Endodermal cell (in vitro differentiated cells): ENCODE results near the gene CFAP61. TPM values are rescaled to one million over a fixed set of nuclear protein-coding genes. Genes with fewer than 3 reads are reported as not detected.

Experiments used
- DNase-seq: peaks from one replicate; pipeline ENCODE4 v3.0.0-alpha.2; 2017
- H3K27ac ChIP-seq: 2 replicates; pipeline ENCODE4 v1.5.1; 2013; ENCODE audit warnings: mild to moderate bottlenecking, low read depth, low read length, moderate library complexity
- H3K27me3 ChIP-seq: 2 replicates; pipeline ENCODE4 v1.6.1; 2013; ENCODE audit warnings: mild to moderate bottlenecking, low read length, moderate library complexity; ENCODE audit not compliant: insufficient read depth, control insufficient read depth, poor library complexity, severe bottlenecking
- H3K36me3 ChIP-seq: 2 replicates; pipeline ENCODE4 v1.7.0; 2013; ENCODE audit warnings: mild to moderate bottlenecking, low read length, moderate library complexity; ENCODE audit not compliant: control insufficient read depth, insufficient read depth
- H3K4me1 ChIP-seq: one replicate; pipeline ENCODE4 v1.7.0; 2013; ENCODE audit warnings: low read length; ENCODE audit not compliant: control insufficient read depth, insufficient read depth
- H3K4me3 ChIP-seq: 2 replicates; pipeline ENCODE4 v1.5.1; 2013; ENCODE audit warnings: mild to moderate bottlenecking, low read length, moderate library complexity
- H3K9ac ChIP-seq: 2 replicates; pipeline ENCODE4 v1.6.1; 2013; ENCODE audit warnings: mild to moderate bottlenecking, low read length, moderate library complexity; ENCODE audit not compliant: poor library complexity, severe bottlenecking; ENCODE audit errors: extremely low read depth
- H3K9me3 ChIP-seq: 2 replicates; pipeline ENCODE4 v1.6.1; 2013; ENCODE audit warnings: mild to moderate bottlenecking, low read length, moderate library complexity; ENCODE audit not compliant: control insufficient read depth
- H3K27ac Mint-ChIP-seq: 2 replicates; pipeline ENCODE4 v1.8.0; 2020; ENCODE audit warnings: mixed read lengths
- H3K27me3 Mint-ChIP-seq: 2 replicates; pipeline ENCODE4 v1.8.0; 2021; ENCODE audit warnings: mild to moderate bottlenecking, mixed read lengths; ENCODE audit not compliant: insufficient read depth
- H3K36me3 Mint-ChIP-seq: 2 replicates; pipeline ENCODE4 v1.8.0; 2020; ENCODE audit warnings: low read depth, mixed read lengths
- H3K4me1 Mint-ChIP-seq: 2 replicates; pipeline ENCODE4 v1.8.0; 2020; ENCODE audit warnings: mixed read lengths
- H3K4me3 Mint-ChIP-seq: 2 replicates; pipeline ENCODE4 v1.8.0; 2020; ENCODE audit warnings: mild to moderate bottlenecking, moderate library complexity, mixed read lengths
- H3K9me3 Mint-ChIP-seq: 2 replicates; pipeline ENCODE4 v1.8.0; 2020; ENCODE audit warnings: mild to moderate bottlenecking, mixed read lengths
- WGBS, 2 experiments: methylation state at CpG; one replicate each; pipeline versions ENCODE4 v1.1.5 to v1.1.7; 2013; ENCODE audit warnings: missing lambda C conversion rate in 2 of 2, mixed read lengths in 1 of 2; ENCODE audit not compliant: insufficient coverage in 1 of 2, insufficient read length in 1 of 2; 5-methylcytosine and 5-hydroxymethylcytosine counted together
- total RNA-seq, 2 donors: library from RNA; stranded (reverse); fragmentation: NEBNext Ultra II Directional in 1 of 2; extraction: Animal tissue kit (Norgen Biotek cat#: 25700) in 1 of 2; gene quantifications; 2 replicates in 1 of 2; 3 replicates in 1 of 2; pipeline ENCODE4 v1.2.1, GENCODE V29; 2021
- TF ChIP-seq, protein P1 (sequence below): fragments of 200-600 bp; sonication (generic); conservative IDR thresholded peaks from 2 replicates; pipeline ENCODE4 v1.5.0; 2021; ENCODE audit warnings: antibody characterized with exemption, mild to moderate bottlenecking

Gene CFAP61
- total RNA-seq, 2 donors from 2014 or later: 0.64 to 0.73 TPM

DNA sequence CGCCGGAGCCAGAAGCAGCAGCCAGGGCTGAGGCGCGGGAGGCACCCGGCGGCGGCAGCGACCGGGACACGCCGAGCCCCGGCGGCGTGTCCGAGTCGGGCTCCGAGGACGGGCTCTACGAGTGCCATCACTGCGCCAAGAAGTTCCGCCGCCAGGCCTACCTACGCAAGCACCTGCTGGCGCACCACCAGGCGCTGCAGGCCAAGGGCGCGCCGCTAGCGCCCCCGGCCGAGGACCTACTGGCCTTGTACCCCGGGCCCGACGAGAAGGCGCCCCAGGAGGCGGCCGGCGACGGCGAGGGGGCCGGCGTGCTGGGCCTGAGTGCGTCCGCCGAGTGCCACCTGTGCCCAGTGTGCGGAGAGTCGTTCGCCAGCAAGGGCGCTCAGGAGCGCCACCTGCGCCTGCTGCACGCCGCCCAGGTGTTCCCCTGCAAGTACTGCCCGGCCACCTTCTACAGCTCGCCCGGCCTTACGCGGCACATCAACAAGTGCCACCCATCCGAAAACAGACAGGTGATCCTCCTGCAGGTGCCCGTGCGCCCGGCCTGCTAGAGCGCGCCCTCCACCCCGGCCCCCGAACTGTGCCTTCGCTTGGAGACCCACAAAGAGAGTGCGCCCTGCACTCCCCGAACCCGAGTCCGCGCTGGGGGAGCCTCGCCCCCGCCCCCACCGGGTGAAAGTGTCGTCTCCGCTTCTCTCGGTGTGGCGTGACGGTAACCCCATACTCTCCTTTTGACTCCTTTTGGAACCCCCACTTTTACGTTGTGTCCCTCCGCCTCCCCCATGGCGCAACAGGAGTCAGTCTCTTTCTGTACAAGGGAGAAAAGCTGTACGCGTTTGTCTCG is 317.1 kb downstream of the CFAP61 start:
- Histone ChIP-seq H3K36me3 (no peaks in the 10 kb centered on the region), H3K9me3 (no peaks in the 10 kb centered on the region), H3K27ac (no peak overlapping the region), H3K27me3 (peaks cover 94% of the 10 kb centered on the region), H3K4me3 (no peak overlapping the region), H3K4me1 (no peaks in the 10 kb centered on the region), H3K9ac (no peak overlapping the region)
- TF ChIP-seq, protein P1, sequence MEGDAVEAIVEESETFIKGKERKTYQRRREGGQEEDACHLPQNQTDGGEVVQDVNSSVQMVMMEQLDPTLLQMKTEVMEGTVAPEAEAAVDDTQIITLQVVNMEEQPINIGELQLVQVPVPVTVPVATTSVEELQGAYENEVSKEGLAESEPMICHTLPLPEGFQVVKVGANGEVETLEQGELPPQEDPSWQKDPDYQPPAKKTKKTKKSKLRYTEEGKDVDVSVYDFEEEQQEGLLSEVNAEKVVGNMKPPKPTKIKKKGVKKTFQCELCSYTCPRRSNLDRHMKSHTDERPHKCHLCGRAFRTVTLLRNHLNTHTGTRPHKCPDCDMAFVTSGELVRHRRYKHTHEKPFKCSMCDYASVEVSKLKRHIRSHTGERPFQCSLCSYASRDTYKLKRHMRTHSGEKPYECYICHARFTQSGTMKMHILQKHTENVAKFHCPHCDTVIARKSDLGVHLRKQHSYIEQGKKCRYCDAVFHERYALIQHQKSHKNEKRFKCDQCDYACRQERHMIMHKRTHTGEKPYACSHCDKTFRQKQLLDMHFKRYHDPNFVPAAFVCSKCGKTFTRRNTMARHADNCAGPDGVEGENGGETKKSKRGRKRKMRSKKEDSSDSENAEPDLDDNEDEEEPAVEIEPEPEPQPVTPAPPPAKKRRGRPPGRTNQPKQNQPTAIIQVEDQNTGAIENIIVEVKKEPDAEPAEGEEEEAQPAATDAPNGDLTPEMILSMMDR: peak; percentile 72
- Mint-ChIP-seq H3K4me3 (peak overlapping the region; percentile 40), H3K27ac (no peak overlapping the region), H3K9me3 (no peaks in the 10 kb centered on the region), H3K36me3 (no peaks in the 10 kb centered on the region), H3K4me1 (peaks cover 15% of the 10 kb centered on the region), H3K27me3 (peaks cover 88% of the 10 kb centered on the region)
- WGBS, 2 experiments: 2% methylated on average over 31 to 86 of the region's 86 CpGs
- DNase-seq: peak; percentile 88

DNA sequence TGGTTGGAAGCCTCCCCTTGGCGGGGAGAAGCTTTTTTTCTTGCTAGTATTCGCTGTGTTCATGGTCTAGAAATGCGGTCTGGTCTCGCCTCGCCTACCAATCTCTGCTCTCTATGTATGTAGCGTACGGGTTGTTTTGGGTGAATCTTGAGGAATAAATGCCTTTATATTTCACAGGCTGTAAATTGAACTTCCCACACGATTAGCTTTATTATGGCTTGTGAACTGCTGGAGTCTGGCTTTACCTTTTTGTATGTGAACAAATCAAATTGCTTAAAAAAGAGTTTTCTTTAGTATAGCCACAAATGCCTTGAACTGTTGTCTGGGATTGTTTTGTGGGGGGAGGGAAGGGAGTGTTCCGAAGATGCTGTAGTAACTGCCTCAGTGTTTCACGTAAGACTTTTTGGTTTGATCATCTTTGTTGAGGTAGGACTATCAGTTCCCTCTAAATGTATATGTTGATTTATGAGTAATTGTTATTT is 317.8 kb downstream of the CFAP61 start:
- Histone ChIP-seq H3K27me3 (peaks cover 94% of the 10 kb centered on the region), H3K36me3 (no peaks in the 10 kb centered on the region), H3K27ac (no peak overlapping the region), H3K4me1 (no peaks in the 10 kb centered on the region), H3K9ac (no peak overlapping the region), H3K4me3 (no peak overlapping the region), H3K9me3 (no peaks in the 10 kb centered on the region)
- Mint-ChIP-seq H3K36me3 (no peaks in the 10 kb centered on the region), H3K27ac (no peak overlapping the region), H3K4me1 (peaks cover 15% of the 10 kb centered on the region), H3K27me3 (peaks cover 88% of the 10 kb centered on the region), H3K9me3 (no peaks in the 10 kb centered on the region), H3K4me3 (peak overlapping the region; percentile 40)
- WGBS, 2 experiments: 10% methylated on average over 10 of the region's 10 CpGs; no CpG with 5 or more reads in 1 of the 2 experiments
- DNase-seq: no peak
- TF ChIP-seq, protein P1: no peak

DNA sequence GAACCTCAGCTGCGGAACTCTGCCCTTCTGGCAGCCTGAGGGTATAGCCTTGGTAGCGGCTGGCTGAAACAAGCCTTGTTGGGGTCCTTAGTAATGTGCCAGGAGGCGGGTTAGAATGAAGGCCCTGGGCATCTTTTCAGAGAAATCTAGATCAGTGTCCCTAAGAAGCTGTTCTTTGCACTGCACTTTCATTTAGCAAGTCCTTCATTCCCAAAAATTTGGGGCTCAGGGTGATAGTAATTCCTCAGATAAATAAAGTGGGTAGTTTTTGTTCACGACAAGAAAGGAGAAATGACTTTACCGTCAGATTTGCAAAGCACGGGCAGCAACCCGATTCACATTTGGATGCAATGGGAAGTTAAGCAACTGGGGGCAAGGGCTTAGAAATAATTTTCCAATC is 318.8 kb downstream of the CFAP61 start:
- no peak for DNase-seq
- TF ChIP-seq, protein P1: no peak
- Histone ChIP-seq H3K27ac (no peak overlapping the region), H3K9me3 (no peaks in the 10 kb centered on the region), H3K27me3 (peaks cover 94% of the 10 kb centered on the region), H3K36me3 (no peaks in the 10 kb centered on the region), H3K4me1 (no peaks in the 10 kb centered on the region), H3K4me3 (no peak overlapping the region), H3K9ac (no peak overlapping the region)
- no peaks in the 10 kb centered on the region for H3K9me3 Mint-ChIP-seq
- peaks cover 8% of the 10 kb centered on the region for H3K4me1 Mint-ChIP-seq
- H3K4me3 Mint-ChIP-seq: no peak overlapping the region
- WGBS, 2 experiments: 17 to 25% methylated on average over 7 of the region's 7 CpGs
- no peak overlapping the region for H3K27ac Mint-ChIP-seq
- no peaks in the 10 kb centered on the region for H3K36me3 Mint-ChIP-seq
- H3K27me3 Mint-ChIP-seq: peaks cover 88% of the 10 kb centered on the region
